OCI-M2 (cell line): Measurements from ENCODE around the gene PTPRS.
"Not testable (repeated sequence)": the region's sequence is repeated elsewhere in the genome, so short reads cannot be mapped to it uniquely, and the experiment has no call there.

ENCODE experiments used
- DNase-seq: peaks from one replicate; lab custom pipeline; 2025; ENCODE audit not compliant: unreplicated experiment; lab: John Stamatoyannopoulos, UW

PTPRS gene

GRCh38 chr19:5334366-5334739 is 6.3 kb downstream of the PTPRS start:
- no peak for DNase-seq

GRCh38 chr19:5333581-5334365 is 6.8 kb downstream of the PTPRS start:
- DNase-seq, result no peak

- no peak for DNase-seq
Measured at GRCh38 chr19:5332501-5332900, 8.1 kb downstream of the PTPRS start.

- DNase-seq, result no peak
Measured at GRCh38 chr19:5331790-5332189, 8.8 kb downstream of the PTPRS start.

GRCh38 chr19:5330307-5330720 is 10.3 kb downstream of the PTPRS start:
- no peak for DNase-seq

GRCh38 chr19:5329141-5329540 is 11.5 kb downstream of the PTPRS start:
- DNase-seq, result no peak

- not testable (repeated sequence) for DNase-seq
Measured at GRCh38 chr19:5328407-5328806, 12.2 kb downstream of the PTPRS start.

- no peak for DNase-seq
Measured at GRCh38 chr19:5326986-5327623, 13.5 kb downstream of the PTPRS start.

- no peak for DNase-seq
Measured at GRCh38 chr19:5326545-5326944, 14.1 kb downstream of the PTPRS start.

GRCh38 chr19:5324947-5325346 is 15.7 kb downstream of the PTPRS start:
- DNase-seq, result no peak

- DNase-seq, result no peak
Measured at GRCh38 chr19:5323475-5323811, 17.2 kb downstream of the PTPRS start.

GRCh38 chr19:5321851-5322681 is 18.5 kb downstream of the PTPRS start:
- no peak for DNase-seq

- no peak for DNase-seq
Measured at GRCh38 chr19:5321066-5321642, 19.5 kb downstream of the PTPRS start.

GRCh38 chr19:5319516-5319915 is 21.1 kb downstream of the PTPRS start:
- no peak for DNase-seq

- no peak for DNase-seq
Measured at GRCh38 chr19:5318306-5318705, 22.3 kb downstream of the PTPRS start.

- no peak for DNase-seq
Measured at GRCh38 chr19:5317321-5317720, 23.3 kb downstream of the PTPRS start.

GRCh38 chr19:5316138-5316537 is 24.5 kb downstream of the PTPRS start:
- no peak for DNase-seq

GRCh38 chr19:5314907-5315298 is 25.7 kb downstream of the PTPRS start:
- no peak for DNase-seq

GRCh38 chr19:5314012-5314906 is 26.4 kb downstream of the PTPRS start:
- no peak for DNase-seq

- no peak for DNase-seq
Measured at GRCh38 chr19:5313307-5313706, 27.3 kb downstream of the PTPRS start.

GRCh38 chr19:5312058-5312457 is 28.6 kb downstream of the PTPRS start:
- DNase-seq, result no peak
